Stimulated activated CD8-positive, alpha-beta memory T cell treated with anti-CD3 and anti-CD28 coated beads, Interleukin-15, amount 100 ng/mL, for 24 hours (primary cell): Measurements from ENCODE around the gene RREB1.

ENCODE experiments used
- DNase-seq: peaks from one replicate; pipeline ENCODE4 v3.0.0-alpha.2; 2020; ENCODE audit warnings: low read depth

RREB1 gene

GRCh38 chr6:7088076-7088742 is 19.6 kb upstream of the RREB1 start:
- DNase-seq: no peak

GRCh38 chr6:7098993-7099392 is 8.8 kb upstream of the RREB1 start:
- DNase-seq: no peak

GRCh38 chr6:7100072-7100752 is 7.5 kb upstream of the RREB1 start:
- no peak for DNase-seq

- DNase-seq: no peak
Observed at GRCh38 chr6:7100753-7101081, 7.0 kb upstream of the RREB1 start.

- no peak for DNase-seq
Observed at GRCh38 chr6:7101290-7101689, 6.5 kb upstream of the RREB1 start.

GRCh38 chr6:7104752-7105151 is 3.0 kb upstream of the RREB1 start:
- no peak for DNase-seq

GRCh38 chr6:7106215-7106751 is 1.5 kb upstream of the RREB1 start:
- no peak for DNase-seq

GRCh38 chr6:7106752-7107577 is 796 bp upstream of the RREB1 start:
- DNase-seq: peak; percentile 31

GRCh38 chr6:7108196-7108963 is 619 bp downstream of the RREB1 start:
- DNase-seq: peak; percentile 21

GRCh38 chr6:7108964-7109836 is 1.4 kb downstream of the RREB1 start:
- DNase-seq: peak; percentile 9

- no peak for DNase-seq
Observed at GRCh38 chr6:7110092-7110792, 2.5 kb downstream of the RREB1 start.

GRCh38 chr6:7111095-7111690 is 3.4 kb downstream of the RREB1 start:
- DNase-seq: no peak

- no peak for DNase-seq
Observed at GRCh38 chr6:7112171-7112570, 4.4 kb downstream of the RREB1 start.

- no peak for DNase-seq
Observed at GRCh38 chr6:7112741-7113313, 5.1 kb downstream of the RREB1 start.

GRCh38 chr6:7114744-7115458 is 7.1 kb downstream of the RREB1 start:
- DNase-seq: no peak

GRCh38 chr6:7115543-7116231 is 7.9 kb downstream of the RREB1 start:
- no peak for DNase-seq

- no peak for DNase-seq
Observed at GRCh38 chr6:7119272-7119801, 11.6 kb downstream of the RREB1 start.

- DNase-seq: no peak
Observed at GRCh38 chr6:7121700-7122241, 14.0 kb downstream of the RREB1 start.
